Body of pancreas (tissue), 4 donors: ENCODE data around the gene CLHC1. TPM values are rescaled to one million over a fixed set of nuclear protein-coding genes. Genes with fewer than 3 reads are reported as not detected.
A peak's percentile ranks its signal among the peaks of the same experiment; 100 is the strongest.

ENCODE experiments used
- ATAC-seq: fragments of 150-250 bp; one replicate; pipeline ENCODE4 v1.9.1; 2016
- DNase-seq, 4 donors: peaks; one replicate each; pipeline ENCODE4 v3.0.0-alpha.2; 2019
- H3K27ac ChIP-seq, 4 donors: fragments of 200-600 bp; sonication (generic); 1 replicate in 3 of 4; 2 replicates in 1 of 4; pipeline versions ENCODE4 v1.5.1 to v1.6.1; 2016 to 2019; ENCODE audit warnings: mild to moderate bottlenecking in 1 of 4, mixed read lengths in 1 of 4, moderate library complexity in 1 of 4
- H3K27me3 ChIP-seq, 2 donors: fragments of 200-600 bp; sonication (generic); one replicate each; pipeline ENCODE4 v1.6.0; 2016; ENCODE audit warnings: mild to moderate bottlenecking in 1 of 2
- H3K36me3 ChIP-seq, 2 donors: fragments of 200-600 bp; sonication (generic); replicated peaks in 1 of 2; 2 replicates each; pipeline ENCODE4 v1.5.1; 2016; ENCODE audit warnings: low read depth in 2 of 2; ENCODE audit not compliant: insufficient read depth in 1 of 2
- H3K4me1 ChIP-seq: fragments of 200-600 bp; sonication (generic); one replicate; pipeline ENCODE4 v1.6.0; 2016
- H3K4me3 ChIP-seq, 2 donors: fragments of 200-600 bp; sonication (generic); 1 replicate in 1 of 2; 2 replicates in 1 of 2; pipeline ENCODE4 v1.5.1; 2016 to 2019
- H3K9me3 ChIP-seq, 3 donors: fragments of 200-600 bp; sonication (generic); 1 replicate in 2 of 3; 2 replicates in 1 of 3; pipeline ENCODE4 v1.5.1; 2016
- CTCF ChIP-seq, 7 experiments: fragments of 450-650 bp in 4 of 7; fragments of 200-600 bp in 3 of 7; sonication (generic) in 3 of 7; IDR thresholded peaks; one replicate each; pipeline ENCODE4 v1.5.1; 2016 to 2019; ENCODE audit warnings: antibody characterized with exemption in 7 of 7
- POLR2A ChIP-seq, 3 donors: fragments of 450-650 bp; IDR thresholded peaks; one replicate each; pipeline ENCODE4 v1.6.1; 2016; ENCODE audit warnings: antibody characterized with exemption in 3 of 3, mild to moderate bottlenecking in 2 of 3
- WGBS, 2 donors: methylation state at CpG; one replicate each; pipeline ENCODE4 v1.1.5; 2017; 5-methylcytosine and 5-hydroxymethylcytosine counted together
- intact Hi-C: fragments of 100-400 bp; cut with DNase I; formaldehyde crosslinking; loops from one replicate; pipeline ENCODE4 v1.15.1; 2023
- total RNA-seq, 2 donors: library from RNA; depleted of rRNA; stranded (reverse); fragments of >200 nt; gene quantifications; one replicate each; pipeline ENCODE4 v1.1.0, GENCODE V29; 2016

Gene CLHC1
- total RNA-seq, 2 donors from 2014 or later, result 3.3 to 19.7 TPM

DNA sequence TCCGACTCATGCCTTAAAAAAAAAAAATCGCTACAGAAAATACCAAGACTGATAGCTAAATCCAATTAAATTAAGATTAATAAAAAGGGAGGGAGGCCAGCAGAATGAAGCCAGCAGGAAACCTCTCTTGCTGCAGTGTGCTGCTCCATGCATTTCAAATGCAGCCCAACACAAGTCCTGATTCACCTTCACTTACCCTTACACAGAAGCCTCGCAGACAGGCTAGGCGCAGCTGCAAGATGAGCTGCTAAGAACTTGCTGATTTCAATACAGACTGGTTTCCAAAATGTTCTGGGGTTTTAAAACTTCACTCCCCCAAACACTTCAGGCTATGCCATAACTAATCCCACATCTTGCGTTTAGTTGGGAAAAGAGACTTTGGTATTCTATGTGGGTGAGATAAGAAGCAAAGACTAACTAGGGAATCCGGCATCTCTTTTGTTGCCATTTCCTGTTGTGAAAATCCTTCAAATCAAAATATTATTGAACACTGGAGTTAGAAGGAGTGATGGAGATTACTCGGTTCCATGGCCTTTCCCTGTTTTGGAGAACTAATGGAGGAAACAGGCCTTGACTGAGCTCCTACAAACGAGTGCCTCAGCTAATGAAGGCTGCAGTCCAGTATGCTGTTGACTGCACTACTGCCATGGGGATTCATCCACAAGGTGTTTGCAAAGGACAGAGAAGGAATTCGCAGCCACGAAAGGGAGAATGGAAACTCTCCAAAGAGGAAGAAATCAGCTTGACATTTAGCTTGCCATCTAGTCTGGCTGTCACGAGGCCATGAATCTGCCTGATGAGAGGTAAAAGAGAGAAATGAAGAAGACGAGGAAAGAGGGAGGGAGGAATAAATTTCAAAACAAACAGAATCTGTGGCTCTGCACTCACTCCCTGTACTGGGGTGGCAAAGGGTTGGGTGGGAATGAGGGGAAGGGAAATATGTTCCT, 67.3 kb downstream of the CLHC1 start:
- H3K36me3 ChIP-seq, result no peaks in the 10 kb centered on the region
- ATAC-seq, result no peak
- no peak for TF ChIP-seq POLR2A (IDR thresholded peaks at IDR 0.05)
- no peak for TF ChIP-seq CTCF (IDR thresholded peaks at IDR 0.05)
- peak overlapping the region; percentile 70 to 86 (median 79) for H3K27ac ChIP-seq
- no peak for DNase-seq
- H3K4me3 ChIP-seq, result no peak overlapping the region
- H3K27me3 ChIP-seq, result no peaks in the 10 kb centered on the region
- peaks cover 100% of the 10 kb centered on the region for H3K4me1 ChIP-seq
- H3K9me3 ChIP-seq, result no peaks in the 10 kb centered on the region
- intact Hi-C loops, result loop anchor here (10.0 kb wide), 1 partner anchor 140 kb away; no protein-coding TSS in a partner anchor
- WGBS, 2 donors, result 63 to 65% methylated on average over 12 of the region's 12 CpGs

- Histone ChIP-seq H3K4me1 (peaks cover 99% of the 10 kb centered on the region), H3K36me3 (no peaks in the 10 kb centered on the region), H3K27ac (peak overlapping the region; percentile 70 to 86 (median 79)), H3K27me3 (no peaks in the 10 kb centered on the region), H3K9me3 (no peaks in the 10 kb centered on the region), H3K4me3 (no peak overlapping the region)
- ATAC-seq (peak; percentile 75), DNase-seq (peak; percentile 53 to 81 (median 67))
- 29 to 30% methylated on average over 7 of the region's 7 CpGs for WGBS, 2 donors
- TF ChIP-seq POLR2A (IDR thresholded peaks at IDR 0.05), result no peak
- TF ChIP-seq CTCF (IDR thresholded peaks at IDR 0.05), result no peak
- intact Hi-C loops, result loop anchor here (10.0 kb wide), 1 partner anchor 139 kb away; no protein-coding TSS in a partner anchor
Observed at GRCh38 chr2:55163941-55164390, 68.1 kb downstream of the CLHC1 start.

DNA sequence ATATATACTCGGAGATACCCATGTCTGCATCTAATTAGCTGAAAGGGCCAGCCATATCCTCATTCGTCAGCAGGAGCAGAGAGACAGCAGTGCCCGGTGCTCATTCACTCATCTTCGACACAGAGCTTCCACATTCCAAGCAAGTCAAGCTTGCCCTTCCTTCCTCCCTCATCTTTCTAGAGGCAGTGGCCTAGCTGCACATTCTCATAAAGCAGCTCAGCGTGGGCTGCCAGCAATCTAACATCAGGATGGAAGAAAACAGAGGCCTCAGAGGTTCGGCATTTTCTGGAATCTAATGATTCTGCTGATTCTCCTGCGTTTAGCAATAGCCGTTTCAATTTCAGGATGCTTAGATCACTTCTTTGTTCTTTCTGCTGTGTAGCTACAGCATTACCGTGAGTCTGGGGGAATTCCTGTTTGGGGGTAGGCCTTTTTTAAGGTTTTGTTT, 68.8 kb downstream of the CLHC1 start:
- WGBS, 2 donors, result 36 to 47% methylated on average over 9 of the region's 9 CpGs

DNA sequence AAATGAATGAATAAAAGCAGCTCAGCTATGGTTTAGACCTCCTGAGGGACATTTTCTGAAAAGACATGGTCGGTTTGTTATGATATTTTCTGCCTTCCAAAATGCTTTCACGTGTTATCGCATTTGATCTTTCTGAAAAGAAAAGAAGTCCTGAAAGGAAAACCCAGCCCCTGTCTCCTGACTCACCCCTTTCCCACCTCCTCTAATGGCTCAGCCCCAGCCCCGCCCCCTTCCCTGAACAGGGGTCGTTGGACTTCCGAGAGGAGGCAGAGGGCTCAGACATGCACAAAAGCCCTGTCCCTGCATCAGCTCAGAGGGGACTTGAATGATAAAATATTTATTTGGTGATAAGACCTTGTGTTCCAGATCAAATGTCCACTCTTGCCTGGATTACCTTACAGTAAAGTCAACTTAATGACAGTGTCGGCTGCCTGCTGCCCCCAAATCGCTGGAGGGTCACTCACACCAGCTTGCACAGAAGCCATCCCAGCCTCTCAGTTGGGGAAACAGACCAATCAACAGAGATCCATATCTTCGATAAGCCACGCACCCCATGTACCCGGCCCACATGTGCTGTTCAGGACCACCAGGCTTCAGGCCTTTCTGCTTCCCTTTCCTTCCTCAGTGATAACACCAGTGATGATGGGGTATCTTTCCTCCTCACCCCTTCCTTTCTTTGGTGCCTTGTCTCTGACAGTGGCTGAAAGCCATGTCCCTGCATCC, 69.6 kb downstream of the CLHC1 start:
- intact Hi-C loops, result loop anchor here (10.0 kb wide), 1 partner anchor 138 kb away; no protein-coding TSS in a partner anchor
- DNase-seq (no peak), ATAC-seq (no peak)
- no peak overlapping the region for H3K4me3 ChIP-seq
- H3K9me3 ChIP-seq, result no peaks in the 10 kb centered on the region
- peak overlapping the region; percentile 55 to 86 (median 79) for H3K27ac ChIP-seq
- H3K27me3 ChIP-seq, result no peaks in the 10 kb centered on the region
- TF ChIP-seq POLR2A (IDR thresholded peaks at IDR 0.05), result no peak
- no peak for TF ChIP-seq CTCF (IDR thresholded peaks at IDR 0.05)
- H3K4me1 ChIP-seq, result peaks cover 99% of the 10 kb centered on the region
- no peaks in the 10 kb centered on the region for H3K36me3 ChIP-seq
- 69 to 75% methylated on average over 11 of the region's 11 CpGs for WGBS, 2 donors

More for the DNA sequence above, 68.8 kb downstream of the CLHC1 start:
- Histone ChIP-seq H3K9me3 (no peaks in the 10 kb centered on the region), H3K27ac (peak overlapping the region; percentile 70 to 86 (median 79)), H3K36me3 (no peaks in the 10 kb centered on the region), H3K4me1 (peaks cover 99% of the 10 kb centered on the region), H3K27me3 (no peaks in the 10 kb centered on the region), H3K4me3 (no peak overlapping the region)
- no peak for ATAC-seq
- no peak for DNase-seq
- intact Hi-C loops, result loop anchor here (10.0 kb wide), 1 partner anchor 138 kb away; no protein-coding TSS in a partner anchor
- no peak for TF ChIP-seq CTCF (IDR thresholded peaks at IDR 0.05)
